A204.1 (cell line): ENCODE results near the gene NBPF3.

Experiments used
- FAIRE-seq: peaks from 2 replicates; lab custom pipeline; 2012; peaks lifted over from hg19 to GRCh38; lab: Jason Lieb, UNC

Gene NBPF3

GRCh38 chr1:21520899-21521716, 81.2 kb downstream of the NBPF3 start:
- no peak for FAIRE-seq

DNA sequence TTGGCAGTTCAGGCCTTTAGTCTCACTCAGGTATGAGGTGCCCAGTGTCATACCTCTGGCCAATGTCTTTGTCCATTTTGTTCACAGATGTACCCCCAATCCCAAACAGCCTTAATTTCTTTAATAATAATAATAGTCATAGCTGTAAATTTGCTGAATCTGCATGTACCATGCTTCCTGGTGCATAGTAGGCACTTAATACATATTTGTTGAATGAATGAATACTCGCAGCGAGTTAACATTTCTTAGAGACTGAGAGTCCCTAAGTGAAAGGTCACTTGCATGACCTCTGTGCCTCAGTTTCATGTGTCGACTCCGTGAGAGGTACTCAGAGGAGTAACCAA, 81.8 kb downstream of the NBPF3 start:
- FAIRE-seq, result no peak

DNA sequence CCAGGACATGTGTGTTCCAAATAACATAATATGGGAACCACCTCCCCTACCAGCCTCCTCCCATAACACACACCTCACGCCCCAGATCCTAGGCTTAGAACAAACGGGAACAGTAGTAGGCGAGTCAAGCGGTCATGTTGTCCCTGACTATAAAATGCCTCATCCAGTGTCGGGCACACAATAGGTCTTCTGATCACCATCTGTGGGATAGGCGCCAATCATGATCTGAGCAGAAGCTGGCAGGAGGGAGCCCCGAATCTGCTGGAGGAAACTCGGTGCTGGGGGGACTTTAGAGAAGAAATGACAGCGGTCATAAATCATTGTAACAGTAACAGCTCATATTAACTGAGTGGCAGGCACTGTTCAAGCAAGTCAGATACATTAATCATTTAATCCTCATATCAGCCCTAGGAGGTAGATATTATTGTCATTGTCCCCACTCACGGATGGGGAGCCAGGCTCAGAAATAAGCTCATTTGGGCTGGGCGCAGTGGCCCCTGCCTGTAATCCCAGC, 82.6 kb downstream of the NBPF3 start:
- no peak for FAIRE-seq

DNA sequence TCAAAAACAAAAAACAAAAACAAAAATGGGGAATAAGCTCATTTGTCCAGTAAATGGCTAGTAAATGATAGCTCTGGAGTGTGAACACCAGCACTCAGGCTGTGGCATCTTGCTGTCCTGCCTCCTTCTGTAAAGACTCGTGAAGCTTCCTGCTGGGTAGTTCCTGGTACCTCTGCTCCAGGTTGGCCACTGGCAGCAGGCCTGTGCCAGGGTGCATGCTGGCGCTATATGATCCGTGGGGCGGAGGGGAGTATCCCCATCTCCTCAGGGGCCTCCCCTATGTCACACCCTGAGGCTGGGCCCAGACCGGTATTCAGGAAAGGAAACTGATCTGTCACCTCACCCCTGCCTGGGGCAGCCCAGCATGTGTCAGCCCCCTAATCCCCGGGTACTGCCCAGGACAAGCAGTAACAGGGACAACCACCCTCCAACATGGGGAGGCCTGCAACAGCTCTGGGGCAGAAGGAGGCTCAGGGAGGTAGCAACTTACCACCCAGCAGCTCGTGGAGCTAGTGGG, 83.4 kb downstream of the NBPF3 start:
- FAIRE-seq, result no peak

DNA sequence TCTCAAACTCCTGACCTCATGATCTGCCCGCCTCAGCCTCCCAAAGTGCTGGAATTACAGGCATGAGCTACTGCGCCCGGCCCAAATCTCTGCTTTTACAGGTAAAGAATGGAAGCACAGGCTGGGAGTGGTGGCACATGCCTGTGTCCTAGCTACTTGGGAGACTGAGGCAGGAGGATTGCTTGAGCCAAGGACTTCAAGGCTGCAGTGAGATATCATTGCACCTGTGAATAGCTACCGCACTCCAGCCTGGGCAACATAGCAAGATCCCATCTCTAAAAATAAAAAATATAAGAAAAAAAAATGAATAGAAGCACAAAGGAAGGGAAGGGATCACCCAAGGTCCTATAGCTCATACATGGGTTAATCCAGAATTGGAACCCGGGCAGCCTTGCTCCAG, 84.3 kb downstream of the NBPF3 start:
- no peak for FAIRE-seq

- no peak for FAIRE-seq
These were observed 84.9 kb downstream of the NBPF3 start for GRCh38 chr1:21524686-21525339.

- no peak for FAIRE-seq
These were observed 85.4 kb downstream of the NBPF3 start for GRCh38 chr1:21525340-21525717.

GRCh38 chr1:21526441-21526840, 86.5 kb downstream of the NBPF3 start:
- FAIRE-seq, result no peak

DNA sequence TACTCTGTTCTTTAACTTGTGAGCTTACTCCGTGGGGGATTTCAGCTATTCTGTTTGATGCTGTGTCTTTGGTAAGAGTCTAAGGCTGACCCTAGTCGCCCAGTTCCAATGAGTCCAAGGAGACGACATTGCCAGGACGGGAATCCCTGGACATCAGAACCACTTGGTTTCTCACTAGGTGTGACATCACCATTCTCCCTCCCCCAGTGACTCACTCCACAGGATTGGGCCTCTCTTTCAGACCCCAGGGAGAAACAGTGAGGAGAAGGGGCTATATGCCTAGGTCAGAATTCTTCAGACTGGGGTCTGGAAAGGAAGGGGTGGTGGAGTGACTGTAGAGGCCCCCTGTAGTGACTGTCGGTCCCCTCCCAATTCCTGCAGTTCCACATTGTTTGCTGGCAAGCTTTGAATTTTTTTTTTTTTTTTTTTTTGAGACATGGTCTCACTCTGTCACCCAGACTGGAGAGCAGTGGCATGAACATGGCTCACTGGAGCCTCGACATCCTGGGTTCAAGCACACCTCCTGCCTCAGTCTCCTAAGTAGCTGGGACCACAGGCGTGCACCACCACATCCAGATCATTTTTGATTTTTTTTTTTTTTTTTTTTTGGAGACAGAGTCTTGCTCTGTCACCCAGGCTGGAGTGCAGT, 90.6 kb downstream of the NBPF3 start:
- FAIRE-seq, result no peak

DNA sequence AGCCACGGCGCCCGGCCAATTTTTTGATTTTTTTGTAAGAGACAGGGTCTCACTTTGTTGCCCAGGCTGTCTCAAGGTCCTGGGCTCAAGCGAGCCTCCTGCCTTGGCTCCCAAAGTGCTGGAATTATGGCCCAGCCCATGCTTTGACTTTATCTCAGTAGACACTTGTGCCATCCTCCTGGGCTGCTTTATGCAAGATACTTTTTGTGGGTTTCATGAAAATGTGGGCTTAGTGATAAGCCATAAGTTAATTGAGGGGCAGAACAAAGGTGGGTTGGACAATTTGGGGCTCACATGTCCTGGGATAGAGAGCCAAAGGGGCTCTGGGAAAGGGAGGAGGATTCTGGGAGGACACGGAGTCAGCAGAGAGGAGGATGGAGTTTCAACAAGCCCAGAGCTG, 91.3 kb downstream of the NBPF3 start:
- no peak for FAIRE-seq

DNA sequence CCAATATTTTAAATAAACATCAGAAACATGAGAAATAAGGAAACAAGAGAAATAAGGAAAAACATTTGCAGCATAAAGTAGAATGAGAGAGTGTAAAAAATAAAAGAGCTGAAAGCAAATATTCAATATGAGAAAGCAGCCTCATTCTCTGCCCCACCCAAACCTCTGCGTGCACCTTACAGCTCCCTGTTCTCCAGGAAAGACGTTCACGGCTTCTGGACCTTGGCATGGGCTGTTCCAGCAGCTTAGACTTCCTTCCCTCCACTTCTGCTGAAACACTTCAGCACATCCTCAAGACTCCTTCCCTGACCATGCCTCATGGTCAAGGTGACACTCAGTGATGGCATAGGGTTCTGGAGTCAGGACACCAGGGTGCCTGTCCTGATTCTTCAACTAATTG, 92.6 kb downstream of the NBPF3 start:
- no peak for FAIRE-seq

GRCh38 chr1:21532992-21533534, 93.1 kb downstream of the NBPF3 start:
- no peak for FAIRE-seq

DNA sequence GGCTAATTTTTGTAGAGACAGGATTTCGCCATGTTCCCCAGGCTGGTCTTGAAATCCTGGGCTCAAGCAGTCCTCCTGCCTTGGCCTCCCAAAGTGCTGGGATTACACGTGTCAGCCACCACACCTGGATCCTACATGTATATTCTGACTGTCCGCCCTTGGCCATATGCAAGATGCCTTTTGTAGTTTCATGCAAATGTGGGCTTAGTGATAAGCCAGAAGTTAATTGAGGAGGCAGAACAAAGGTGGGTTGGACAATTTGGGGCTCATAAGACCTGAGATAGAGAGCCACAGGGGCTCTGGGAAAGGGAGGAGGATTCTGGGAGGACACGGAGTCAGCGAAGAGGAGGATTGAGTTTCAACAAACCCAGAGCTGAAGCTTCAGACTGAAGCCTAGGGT, 94.2 kb downstream of the NBPF3 start:
- no peak for FAIRE-seq
